Coronary artery (tissue), 2 donors: Measurements from ENCODE around the gene TCTN1.
"Not testable (repeated sequence)": the region's sequence is repeated elsewhere in the genome, so short reads cannot be mapped to it uniquely, and the experiment has no call there.

Experiments
- DNase-seq: peaks from one replicate; pipeline ENCODE4 v3.0.0-alpha.2; 2017; ENCODE audit warnings: low spot score
- H3K27ac ChIP-seq, 2 donors: fragments of 200-600 bp; sonication (generic); one replicate each; pipeline ENCODE4 v1.5.1; 2016 to 2019
- H3K4me3 ChIP-seq: fragments of 200-600 bp; sonication (generic); 2 replicates; pipeline ENCODE4 v1.5.1; 2016; ENCODE audit warnings: mild to moderate bottlenecking, moderate library complexity
- TF ChIP-seq, protein P1 (sequence below): fragments of 200-600 bp; sonication (generic); IDR thresholded peaks from one replicate; pipeline ENCODE4 v1.5.1; 2019; ENCODE audit warnings: antibody characterized with exemption

Gene TCTN1

DNA sequence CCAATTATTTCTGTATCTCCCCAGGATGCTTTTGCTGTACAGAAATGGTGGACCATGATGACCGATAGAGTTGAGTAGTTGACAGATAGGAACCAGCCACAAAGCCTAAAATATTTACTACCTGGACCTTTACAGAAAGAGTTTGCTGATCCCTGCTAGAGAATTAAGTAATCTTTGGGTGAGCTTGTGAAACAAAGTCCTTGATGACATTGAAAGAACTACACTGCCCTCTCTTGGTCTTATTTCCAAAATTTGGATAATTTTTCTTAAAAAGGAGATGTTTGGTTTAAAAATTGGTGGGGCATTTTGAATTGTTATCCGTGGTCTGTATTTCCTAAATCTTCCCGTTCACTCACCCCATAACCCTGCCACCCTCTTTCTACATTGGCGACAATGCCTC is 13.7 kb upstream of the TCTN1 start:
- no peak for DNase-seq
- TF ChIP-seq, protein P1, sequence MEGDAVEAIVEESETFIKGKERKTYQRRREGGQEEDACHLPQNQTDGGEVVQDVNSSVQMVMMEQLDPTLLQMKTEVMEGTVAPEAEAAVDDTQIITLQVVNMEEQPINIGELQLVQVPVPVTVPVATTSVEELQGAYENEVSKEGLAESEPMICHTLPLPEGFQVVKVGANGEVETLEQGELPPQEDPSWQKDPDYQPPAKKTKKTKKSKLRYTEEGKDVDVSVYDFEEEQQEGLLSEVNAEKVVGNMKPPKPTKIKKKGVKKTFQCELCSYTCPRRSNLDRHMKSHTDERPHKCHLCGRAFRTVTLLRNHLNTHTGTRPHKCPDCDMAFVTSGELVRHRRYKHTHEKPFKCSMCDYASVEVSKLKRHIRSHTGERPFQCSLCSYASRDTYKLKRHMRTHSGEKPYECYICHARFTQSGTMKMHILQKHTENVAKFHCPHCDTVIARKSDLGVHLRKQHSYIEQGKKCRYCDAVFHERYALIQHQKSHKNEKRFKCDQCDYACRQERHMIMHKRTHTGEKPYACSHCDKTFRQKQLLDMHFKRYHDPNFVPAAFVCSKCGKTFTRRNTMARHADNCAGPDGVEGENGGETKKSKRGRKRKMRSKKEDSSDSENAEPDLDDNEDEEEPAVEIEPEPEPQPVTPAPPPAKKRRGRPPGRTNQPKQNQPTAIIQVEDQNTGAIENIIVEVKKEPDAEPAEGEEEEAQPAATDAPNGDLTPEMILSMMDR: no peak

DNA sequence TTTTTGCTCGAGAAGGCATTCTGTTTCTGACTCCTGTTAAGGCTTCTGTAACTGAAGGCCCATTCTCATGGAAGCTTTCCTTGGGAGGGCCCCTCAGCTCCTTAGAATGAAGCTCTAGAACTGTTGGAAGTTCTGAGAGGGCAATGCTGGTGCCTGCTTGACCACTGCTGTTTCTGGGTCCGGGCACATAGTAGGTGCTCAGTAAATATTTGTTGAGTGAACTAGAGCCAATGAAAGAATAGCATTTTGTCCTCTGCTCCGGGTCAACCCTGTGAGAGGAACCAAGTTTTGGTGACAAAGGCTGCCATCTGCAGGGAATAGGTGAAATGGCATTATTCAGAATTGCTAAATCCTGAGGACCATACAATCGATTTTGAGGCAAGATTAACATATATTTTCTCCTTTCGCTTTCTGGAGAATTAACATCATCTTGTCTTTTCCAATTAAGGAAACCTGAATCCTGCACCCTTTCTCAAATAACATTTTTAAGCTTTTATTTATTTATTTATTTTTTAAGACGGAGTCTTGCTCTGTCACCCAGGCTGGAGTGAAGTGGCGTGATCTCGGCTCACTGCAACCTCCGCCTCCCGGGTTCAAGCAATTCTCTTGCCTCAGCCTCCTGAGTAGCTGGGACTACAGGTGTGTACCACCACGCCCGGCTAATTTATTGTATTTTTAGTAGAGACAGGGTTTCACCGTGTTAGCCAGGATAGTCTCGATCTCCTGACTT is 11.7 kb upstream of the TCTN1 start:
- not testable (repeated sequence) for DNase-seq, H3K27ac ChIP-seq, H3K4me3 ChIP-seq
- TF ChIP-seq, protein P1: peak; percentile 20

More for the DNA sequence above, 13.7 kb upstream of the TCTN1 start:
- Histone ChIP-seq H3K27ac (no peak overlapping the region), H3K4me3 (no peak overlapping the region)

GRCh38 chr12:110606253-110606611 is 7.7 kb upstream of the TCTN1 start:
- no peak for DNase-seq
- TF ChIP-seq, protein P1: no peak
- H3K4me3 ChIP-seq: no peak overlapping the region
- peak overlapping the region in 1 of 2 donors; percentile 59 for H3K27ac ChIP-seq

DNA sequence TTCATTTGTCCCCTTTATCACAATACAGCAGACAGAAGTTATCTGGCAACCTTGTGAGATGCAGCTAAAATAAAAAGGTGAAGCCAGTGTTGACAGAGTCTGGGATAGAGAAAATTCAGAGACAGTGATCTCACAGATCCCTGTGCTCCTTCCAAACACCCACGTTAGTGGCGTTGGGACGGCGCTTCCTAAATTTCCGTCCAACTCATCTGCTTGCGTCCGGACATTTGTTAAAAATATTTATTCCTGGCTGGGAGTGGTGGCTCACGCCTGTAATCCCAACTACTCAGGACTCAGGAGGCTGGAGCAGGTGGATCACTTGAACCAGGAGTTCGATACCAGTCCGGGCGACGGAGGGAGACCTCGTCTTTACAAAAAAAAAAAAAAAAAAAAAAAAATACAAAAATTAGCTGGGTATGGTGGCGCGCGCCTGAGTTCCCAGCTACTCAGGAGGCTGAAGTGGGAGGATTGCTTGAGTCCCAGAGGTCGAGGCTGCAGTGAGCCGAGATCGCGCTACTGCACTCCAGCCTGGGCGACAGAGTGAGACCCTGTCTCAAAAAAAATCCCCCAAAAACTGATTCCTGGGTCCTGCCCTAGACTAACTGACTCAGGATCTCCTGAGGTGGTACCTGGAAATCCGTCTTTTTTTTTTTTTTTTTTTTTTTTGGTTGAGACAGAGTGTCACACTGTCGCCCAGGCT is 708 bp upstream of the TCTN1 start:
- TF ChIP-seq, protein P1: no peak
- Histone ChIP-seq H3K4me3 (peak overlapping the region; percentile 85), H3K27ac (peak overlapping the region; percentile 58 to 85)
- no peak for DNase-seq

GRCh38 chr12:110615171-110615570 is 1.2 kb downstream of the TCTN1 start:
- Histone ChIP-seq H3K27ac (no peak overlapping the region), H3K4me3 (no peak overlapping the region)
- TF ChIP-seq, protein P1: no peak
- no peak for DNase-seq

DNA sequence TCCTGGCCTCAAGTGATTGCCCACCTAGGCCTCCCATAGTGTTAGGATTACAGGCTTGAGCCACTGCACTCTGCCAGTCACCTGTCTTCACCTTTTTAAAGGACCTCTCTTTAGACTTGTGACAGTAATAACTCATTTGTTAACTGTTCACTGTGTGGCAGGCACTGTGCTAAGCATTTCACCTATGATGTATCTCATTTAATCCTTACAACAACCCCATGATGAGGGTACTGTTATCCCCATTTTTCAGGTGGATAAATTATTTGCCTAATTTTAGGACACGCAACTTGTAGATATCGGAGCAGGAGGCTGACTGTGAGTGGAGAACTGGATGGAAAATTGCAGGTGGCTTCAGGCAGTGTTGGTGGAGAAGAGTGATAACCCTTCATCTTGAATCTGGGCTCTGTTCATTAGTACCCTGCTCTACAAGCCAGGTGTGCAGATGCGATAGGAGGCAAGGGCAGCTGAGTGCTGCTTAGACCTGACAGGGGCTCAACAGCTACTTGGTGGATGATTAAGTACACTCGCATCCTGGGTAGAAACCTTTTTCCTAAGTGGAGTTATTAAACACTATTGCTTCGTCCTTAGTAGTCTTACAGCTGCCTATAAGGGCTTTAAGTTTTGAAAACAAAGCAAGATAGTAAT is 2.7 kb downstream of the TCTN1 start:
- TF ChIP-seq, protein P1: no peak
- H3K27ac ChIP-seq: no peak overlapping the region
- no peak overlapping the region for H3K4me3 ChIP-seq
- no peak for DNase-seq
